Erythroblast (primary cell): ENCODE measurements around the gene PRKD3.

Experiments
- GATA1 ChIP-seq: IDR thresholded peaks from 2 replicates; pipeline ENCODE4 v1.6.1; 2011; ENCODE audit warnings: low read depth, mild to moderate bottlenecking, control low read depth, low read length, moderate library complexity
- POLR2A ChIP-seq: IDR thresholded peaks from 2 replicates; pipeline ENCODE4 v1.6.1; 2011; ENCODE audit warnings: mild to moderate bottlenecking, low read length

DNA sequence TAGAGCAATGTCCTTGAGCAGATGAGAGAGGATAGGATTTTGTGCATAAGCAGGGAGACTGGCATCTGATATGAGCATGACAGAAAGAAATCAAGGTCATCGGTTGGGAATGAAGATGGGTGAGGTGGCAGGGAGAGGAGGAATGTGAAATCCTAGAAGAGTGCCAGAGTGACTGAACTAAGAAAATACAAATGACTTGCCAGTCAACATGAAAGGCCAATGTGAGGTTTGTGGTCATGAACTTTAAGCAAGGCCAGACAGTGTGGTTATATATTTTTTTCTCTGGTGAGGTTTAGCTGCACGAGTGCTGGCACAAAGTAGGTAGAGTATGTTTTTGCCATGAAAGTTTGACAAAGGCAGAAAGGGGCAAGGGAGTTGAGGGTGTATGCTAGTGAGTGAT is 41.0 kb upstream of the PRKD3 start:
- TF ChIP-seq POLR2A (no peak), GATA1 (no peak)
